Erythroblast (primary cell): ENCODE data around the gene INTS6.

ENCODE experiments used
- GATA1 ChIP-seq: IDR thresholded peaks from 2 replicates; pipeline ENCODE4 v1.6.1; 2011; ENCODE audit warnings: low read depth, mild to moderate bottlenecking, control low read depth, low read length, moderate library complexity
- POLR2A ChIP-seq: IDR thresholded peaks from 2 replicates; pipeline ENCODE4 v1.6.1; 2011; ENCODE audit warnings: mild to moderate bottlenecking, low read length

DNA sequence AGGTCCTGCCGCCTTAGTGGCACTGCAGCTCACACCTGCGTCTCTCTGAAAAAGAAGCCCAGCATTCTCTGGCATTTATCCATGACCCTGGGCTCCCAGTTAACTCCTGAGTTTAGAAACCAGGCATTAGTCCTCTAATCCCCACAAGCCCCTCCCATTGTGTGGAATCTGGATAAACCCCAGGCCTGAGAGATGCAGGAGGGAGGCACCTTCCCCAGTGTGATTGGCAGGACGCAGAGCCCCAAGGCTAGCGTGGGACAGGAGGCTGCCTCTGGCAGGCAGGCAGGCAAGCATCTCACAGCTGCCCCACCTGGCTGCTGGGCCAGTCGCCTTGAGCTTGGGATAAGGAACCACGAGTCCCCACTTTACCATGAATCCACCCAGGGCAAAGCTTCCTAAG lies 124.3 kb downstream of the INTS6 start:
- TF ChIP-seq POLR2A, result no peak
- TF ChIP-seq GATA1, result no peak
